ENCODE measurements around the gene GALNT17. TPM values are rescaled to one million over a fixed set of nuclear protein-coding genes. Genes with fewer than 3 reads are reported as not detected.

The GALNT17 gene
- total RNA-seq, 2 experiments from 2014 or later: not detected

DNA sequence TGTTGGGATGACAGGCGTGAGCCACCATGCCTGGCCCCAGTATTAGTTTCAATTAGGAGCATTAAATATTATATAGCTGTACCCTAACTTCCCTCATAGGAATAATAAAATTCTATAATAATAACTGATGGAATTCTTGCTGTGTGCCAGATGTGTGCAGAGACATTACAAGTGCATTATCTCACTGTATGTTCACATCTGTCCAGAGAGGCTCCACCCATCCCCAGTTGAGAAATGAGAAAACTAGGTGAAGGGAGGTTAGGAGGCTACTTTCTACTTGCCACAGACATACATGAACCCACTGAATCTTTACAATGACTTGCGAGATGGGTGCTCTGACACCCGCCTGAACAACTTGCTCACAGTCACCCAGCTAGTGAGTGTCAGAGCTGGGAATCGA, 3.2 kb downstream of the GALNT17 start:
- Mint-ChIP-seq H3K27me3 (peaks cover 25% of the 10 kb centered on the region), H3K4me3 (no peak overlapping the region), H3K36me3 (ENCODE audit: low read depth) (no peaks in the 10 kb centered on the region), H3K4me1 (ENCODE audit: low read depth) (no peaks in the 10 kb centered on the region), H3K9me3 (no peaks in the 10 kb centered on the region), H3K27ac (no peak overlapping the region)
- peaks cover 0 to 26% of the 10 kb centered on the region in 2 experiments for H3K9me3 ChIP-seq (ENCODE audit: control insufficient read depth in 1 of 2, insufficient read depth in 1 of 2, low read length in 2 of 2)
- TF ChIP-seq, protein P1, sequence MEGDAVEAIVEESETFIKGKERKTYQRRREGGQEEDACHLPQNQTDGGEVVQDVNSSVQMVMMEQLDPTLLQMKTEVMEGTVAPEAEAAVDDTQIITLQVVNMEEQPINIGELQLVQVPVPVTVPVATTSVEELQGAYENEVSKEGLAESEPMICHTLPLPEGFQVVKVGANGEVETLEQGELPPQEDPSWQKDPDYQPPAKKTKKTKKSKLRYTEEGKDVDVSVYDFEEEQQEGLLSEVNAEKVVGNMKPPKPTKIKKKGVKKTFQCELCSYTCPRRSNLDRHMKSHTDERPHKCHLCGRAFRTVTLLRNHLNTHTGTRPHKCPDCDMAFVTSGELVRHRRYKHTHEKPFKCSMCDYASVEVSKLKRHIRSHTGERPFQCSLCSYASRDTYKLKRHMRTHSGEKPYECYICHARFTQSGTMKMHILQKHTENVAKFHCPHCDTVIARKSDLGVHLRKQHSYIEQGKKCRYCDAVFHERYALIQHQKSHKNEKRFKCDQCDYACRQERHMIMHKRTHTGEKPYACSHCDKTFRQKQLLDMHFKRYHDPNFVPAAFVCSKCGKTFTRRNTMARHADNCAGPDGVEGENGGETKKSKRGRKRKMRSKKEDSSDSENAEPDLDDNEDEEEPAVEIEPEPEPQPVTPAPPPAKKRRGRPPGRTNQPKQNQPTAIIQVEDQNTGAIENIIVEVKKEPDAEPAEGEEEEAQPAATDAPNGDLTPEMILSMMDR (IDR thresholded peaks at IDR 0.05): no peak
- intact Hi-C loops (cut with DNase I, micrococcal nuclease): no loop called here
- ChIA-PET POLR2A (no interaction called here), CTCF (no interaction called here)
- H3K4me1 ChIP-seq (ENCODE audit: insufficient read depth, low read length): no peaks in the 10 kb centered on the region
- DNase-seq: no peak
- peaks cover 2 to 25% of the 10 kb centered on the region in 2 experiments for H3K27me3 ChIP-seq (ENCODE audit: control insufficient read depth in 1 of 2, insufficient read depth in 2 of 2, low read length in 2 of 2)
- no peak for ATAC-seq (ENCODE audit: poor library complexity)
- H3K36me3 ChIP-seq (ENCODE audit: insufficient read depth, low read length): no peaks in the 10 kb centered on the region
- H3K27ac ChIP-seq (ENCODE audit: low read depth in 1 of 2, low read length in 2 of 2): no peak overlapping the region
- H3K4me3 ChIP-seq (ENCODE audit: low read length): no peak overlapping the region

DNA sequence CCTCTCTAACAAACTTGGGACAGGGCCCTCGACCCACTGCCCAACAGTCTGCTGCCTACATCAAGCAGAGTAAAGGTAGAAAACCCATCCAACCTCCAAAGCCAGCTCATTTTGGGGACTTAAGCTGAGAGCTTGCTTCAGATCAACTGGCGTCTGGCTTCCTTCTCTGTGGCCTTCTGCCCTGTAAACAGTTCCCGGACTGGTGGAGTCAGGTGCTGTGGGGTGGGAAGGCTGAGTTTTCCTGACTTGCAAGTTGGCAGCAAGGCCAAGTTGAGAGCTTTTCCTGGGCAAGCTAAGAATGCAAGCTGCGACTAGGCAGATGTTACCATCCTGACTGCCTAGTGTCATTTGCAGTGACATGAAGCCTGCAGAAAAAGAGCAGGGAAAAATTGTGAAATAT, 3.7 kb downstream of the GALNT17 start:
- ChIA-PET CTCF (no interaction called here), POLR2A (no interaction called here)
- H3K4me1 Mint-ChIP-seq (ENCODE audit: low read depth): no peaks in the 10 kb centered on the region
- DNase-seq: no peak
- ATAC-seq (ENCODE audit: poor library complexity): no peak
- Histone ChIP-seq H3K27ac (ENCODE audit: low read depth in 1 of 2, low read length in 2 of 2) (no peak overlapping the region), H3K9me3 (ENCODE audit: control insufficient read depth in 1 of 2, insufficient read depth in 1 of 2, low read length in 2 of 2) (peaks cover 0 to 29% of the 10 kb centered on the region in 2 experiments), H3K4me1 (ENCODE audit: insufficient read depth, low read length) (no peaks in the 10 kb centered on the region), H3K27me3 (ENCODE audit: control insufficient read depth in 1 of 2, insufficient read depth in 2 of 2, low read length in 2 of 2) (peaks cover 2 to 23% of the 10 kb centered on the region in 2 experiments), H3K36me3 (ENCODE audit: insufficient read depth, low read length) (no peaks in the 10 kb centered on the region), H3K4me3 (ENCODE audit: low read length) (no peak overlapping the region)
- TF ChIP-seq, protein P1 (IDR thresholded peaks at IDR 0.05): no peak
- peaks cover 23% of the 10 kb centered on the region for H3K27me3 Mint-ChIP-seq
- H3K27ac Mint-ChIP-seq: no peak overlapping the region
- no peaks in the 10 kb centered on the region for H3K36me3 Mint-ChIP-seq (ENCODE audit: low read depth)
- intact Hi-C loops (cut with DNase I, micrococcal nuclease): no loop called here
- H3K9me3 Mint-ChIP-seq: no peaks in the 10 kb centered on the region
- no peak overlapping the region for H3K4me3 Mint-ChIP-seq

DNA sequence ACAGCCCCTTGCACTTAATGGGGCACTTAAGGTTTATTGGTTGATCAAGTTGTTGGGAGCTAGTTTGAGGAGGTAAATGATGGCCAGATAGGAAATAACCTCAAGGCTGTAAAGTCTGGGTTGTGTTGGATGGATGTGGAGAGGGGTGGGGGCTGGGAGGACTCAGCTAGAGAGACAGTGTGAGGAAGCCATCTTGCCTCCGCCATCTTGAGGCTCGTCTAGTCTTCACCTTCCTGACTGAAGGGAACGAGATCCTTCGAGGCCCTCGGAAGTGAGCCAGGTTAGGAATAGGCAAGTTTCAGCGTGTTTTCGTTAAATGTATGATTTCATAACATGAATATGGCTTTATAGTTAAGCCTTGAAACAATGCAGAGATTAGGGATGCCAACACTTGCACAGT, 5.5 kb downstream of the GALNT17 start:
- intact Hi-C loops (cut with DNase I, micrococcal nuclease): no loop called here
- ChIA-PET CTCF (no interaction called here), POLR2A (no interaction called here)
- no peaks in the 10 kb centered on the region for H3K4me1 Mint-ChIP-seq (ENCODE audit: low read depth)
- Histone ChIP-seq H3K4me3 (ENCODE audit: low read length) (no peak overlapping the region), H3K4me1 (ENCODE audit: insufficient read depth, low read length) (no peaks in the 10 kb centered on the region), H3K9me3 (ENCODE audit: control insufficient read depth in 1 of 2, insufficient read depth in 1 of 2, low read length in 2 of 2) (peaks cover 0 to 24% of the 10 kb centered on the region in 2 experiments), H3K27ac (ENCODE audit: low read depth in 1 of 2, low read length in 2 of 2) (no peak overlapping the region), H3K36me3 (ENCODE audit: insufficient read depth, low read length) (no peaks in the 10 kb centered on the region), H3K27me3 (ENCODE audit: control insufficient read depth in 1 of 2, insufficient read depth in 2 of 2, low read length in 2 of 2) (peaks cover 2 to 12% of the 10 kb centered on the region in 2 experiments)
- no peaks in the 10 kb centered on the region for H3K36me3 Mint-ChIP-seq (ENCODE audit: low read depth)
- TF ChIP-seq, protein P1 (IDR thresholded peaks at IDR 0.05): no peak
- DNase-seq (no peak), ATAC-seq (ENCODE audit: poor library complexity) (no peak)
- no peak overlapping the region for H3K27ac Mint-ChIP-seq
- H3K27me3 Mint-ChIP-seq: peaks cover 18% of the 10 kb centered on the region
- no peak overlapping the region for H3K4me3 Mint-ChIP-seq
- peaks cover 3% of the 10 kb centered on the region for H3K9me3 Mint-ChIP-seq
